Retina (tissue), 1 donor: ENCODE data around the gene CHRNE.
"Not testable (repeated sequence)": the region's sequence is repeated elsewhere in the genome, so short reads cannot be mapped to it uniquely, and the experiment has no call there.

Experiments
- DNase-seq: peaks from one replicate; pipeline ENCODE4 v3.0.0-alpha.2; 2016

The CHRNE gene

DNA sequence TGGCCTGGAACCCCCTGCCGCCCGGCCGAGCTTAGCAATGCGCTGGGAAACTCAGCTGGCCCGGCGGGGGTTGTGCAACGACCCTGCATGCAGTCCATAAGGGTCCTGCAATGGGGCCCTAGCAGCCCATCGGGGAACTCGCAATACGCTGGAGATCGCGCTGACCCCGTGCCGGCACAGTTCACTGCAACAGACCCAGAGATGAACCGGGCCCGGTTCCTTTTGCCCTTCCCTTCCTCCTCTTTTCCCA, 36.6 kb upstream of the CHRNE start:
- DNase-seq: no peak

DNA sequence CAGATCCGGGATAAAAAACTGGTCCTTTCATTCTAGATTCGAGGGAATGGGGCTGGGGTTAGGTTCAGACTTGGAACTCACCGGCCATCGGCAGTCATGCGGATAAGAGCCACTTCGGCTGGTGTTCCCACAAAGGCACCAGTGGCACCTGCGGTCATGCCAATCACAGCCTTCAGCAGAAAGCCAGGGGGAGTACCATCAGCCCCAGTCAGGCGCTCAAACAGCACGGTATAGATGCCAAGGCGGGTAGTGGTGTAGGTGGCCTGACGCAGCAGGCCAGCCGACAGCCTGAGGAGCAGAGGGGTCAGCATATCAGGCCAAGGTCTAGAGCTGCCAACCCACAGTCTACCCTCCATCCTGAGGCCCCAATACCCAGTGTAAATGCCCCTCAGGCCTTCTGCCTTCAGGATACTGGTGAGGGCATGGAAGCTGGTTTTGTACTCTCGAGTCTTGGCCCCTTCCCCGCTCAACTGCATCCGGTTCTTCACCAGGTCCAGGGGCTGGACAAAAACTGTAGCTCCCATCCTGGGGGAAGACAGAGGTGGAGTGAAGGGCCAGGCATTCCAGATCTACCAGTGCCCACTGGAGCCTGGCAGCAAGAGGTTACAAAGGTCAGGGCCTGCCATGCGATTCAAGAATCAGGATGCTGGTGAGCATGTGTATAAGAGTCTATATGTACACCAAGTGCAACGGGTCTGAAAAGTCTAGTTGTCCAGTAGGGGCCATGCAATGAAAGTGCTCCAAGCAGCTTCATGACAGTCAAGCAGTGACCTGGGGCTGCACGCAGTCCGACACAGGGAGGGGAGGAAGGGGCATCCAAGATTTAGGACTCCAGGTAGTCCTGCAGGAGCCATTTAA, 36.0 kb upstream of the CHRNE start:
- DNase-seq: no peak

DNA sequence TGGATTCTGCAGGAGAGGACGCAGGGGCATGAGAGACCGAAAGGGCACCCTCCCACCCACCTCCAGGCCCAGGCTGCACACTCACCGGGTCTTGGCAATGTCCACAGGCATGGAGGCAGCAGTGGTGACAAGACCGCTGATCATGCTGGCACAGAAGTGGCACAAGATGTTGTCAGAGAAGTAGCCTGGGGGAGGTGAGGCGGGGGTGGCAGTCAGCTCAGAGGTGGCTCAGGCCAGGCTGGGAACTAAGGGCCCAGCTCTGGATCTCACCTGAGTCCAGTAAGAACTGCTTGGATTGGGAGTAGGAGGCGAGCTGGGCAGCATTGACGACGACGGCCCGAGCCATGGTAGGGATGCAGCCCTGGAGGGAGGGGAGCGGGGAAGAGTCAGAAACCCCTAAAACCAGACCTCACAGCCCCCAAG, 35.2 kb upstream of the CHRNE start:
- no peak for DNase-seq

DNA sequence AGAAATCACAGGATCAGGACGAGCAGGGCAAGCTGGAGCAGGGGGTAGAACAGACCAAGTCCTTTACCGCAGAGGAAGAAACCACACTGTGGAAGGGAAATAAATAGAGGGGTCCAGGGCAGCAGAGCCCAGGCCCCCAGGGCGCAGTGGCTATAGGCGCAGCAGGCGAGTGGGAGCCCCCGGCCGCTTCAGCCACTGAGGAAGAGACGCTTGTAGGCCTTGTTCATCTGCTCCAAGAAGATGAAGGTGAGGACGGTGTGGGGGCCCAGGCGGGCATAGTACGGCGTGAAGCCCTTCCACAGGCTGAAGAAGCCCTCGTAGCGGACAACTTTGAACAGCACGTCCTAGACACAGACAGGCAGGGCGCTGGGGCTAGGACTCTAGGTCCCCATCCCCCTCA, 34.7 kb upstream of the CHRNE start:
- no peak for DNase-seq

DNA sequence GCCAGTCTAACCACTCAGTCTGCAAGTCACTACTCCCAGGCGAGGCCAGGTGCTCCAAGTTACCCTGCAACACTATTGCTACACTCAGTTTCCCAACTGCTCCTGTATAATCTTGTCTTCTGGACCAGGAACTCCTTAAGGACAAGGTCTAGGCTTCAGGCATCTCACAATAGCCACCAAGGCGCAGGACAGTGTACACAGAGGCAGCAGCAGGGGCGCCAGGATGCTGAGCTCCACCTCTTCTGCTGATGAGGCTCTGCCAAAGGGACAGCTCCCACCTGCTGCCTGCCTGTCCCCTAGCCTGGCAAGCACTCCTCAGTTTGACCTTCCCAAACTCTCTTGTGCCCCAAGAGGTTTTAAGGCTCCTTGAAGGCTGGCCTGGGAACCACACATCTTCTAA, 33.5 kb upstream of the CHRNE start:
- DNase-seq: no peak

DNA sequence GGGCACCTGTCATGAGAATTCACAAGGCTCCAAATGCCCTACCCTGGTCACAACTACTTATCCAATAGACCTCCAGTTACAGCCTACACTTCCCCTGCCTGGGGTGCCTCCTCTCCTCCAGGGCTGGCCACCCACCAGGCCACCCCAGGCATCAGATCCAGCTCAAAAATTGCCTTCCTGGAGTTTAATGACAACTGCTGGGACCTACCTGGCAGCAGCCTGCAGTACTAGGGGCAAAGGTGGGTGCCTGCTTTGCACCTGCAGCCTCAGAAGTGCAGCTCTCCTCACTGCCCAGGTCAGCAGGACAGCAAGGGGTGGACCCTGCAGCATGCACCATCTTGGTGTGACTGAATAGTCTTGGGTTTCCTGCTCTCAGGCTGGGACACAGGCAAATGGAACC, 32.8 kb upstream of the CHRNE start:
- DNase-seq: no peak

DNA sequence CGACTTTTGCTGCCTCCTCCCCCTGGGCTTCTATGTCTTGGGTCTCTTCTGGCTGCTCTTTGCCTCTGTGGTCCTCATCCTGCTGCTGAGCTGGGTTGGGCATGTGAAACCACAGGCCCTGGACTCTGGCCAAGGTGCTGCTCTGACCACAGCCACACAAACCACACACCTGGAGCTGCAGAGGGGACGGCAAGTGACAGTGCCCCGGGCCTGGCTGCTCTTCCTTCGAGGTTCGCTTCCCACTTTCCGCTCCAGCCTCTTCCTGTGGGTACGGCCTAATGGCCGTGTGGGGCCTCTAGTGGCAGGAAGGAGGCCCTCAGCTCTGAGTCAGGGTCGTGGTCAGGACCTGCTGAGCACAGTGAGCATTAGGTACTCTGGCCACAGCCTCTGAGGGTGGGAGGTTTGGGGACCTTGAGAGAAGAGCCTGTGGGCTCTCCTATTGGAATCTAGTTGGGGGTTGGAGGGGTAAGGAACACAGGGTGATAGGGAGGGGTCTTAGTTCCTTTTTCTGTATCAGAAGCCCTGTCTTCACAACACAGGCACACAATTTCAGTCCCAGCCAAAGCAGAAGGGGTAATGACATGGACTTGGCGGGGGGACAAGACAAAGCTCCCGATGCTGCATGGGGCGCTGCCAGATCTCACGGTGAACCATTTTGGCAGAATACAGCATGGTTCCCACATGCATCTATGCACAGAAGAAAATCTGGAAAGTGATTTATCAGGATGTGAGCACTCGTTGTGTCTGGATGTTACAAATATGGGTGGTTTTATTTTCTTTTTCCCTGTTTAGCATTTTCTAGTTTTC, 31.5 kb upstream of the CHRNE start:
- DNase-seq: no peak

DNA sequence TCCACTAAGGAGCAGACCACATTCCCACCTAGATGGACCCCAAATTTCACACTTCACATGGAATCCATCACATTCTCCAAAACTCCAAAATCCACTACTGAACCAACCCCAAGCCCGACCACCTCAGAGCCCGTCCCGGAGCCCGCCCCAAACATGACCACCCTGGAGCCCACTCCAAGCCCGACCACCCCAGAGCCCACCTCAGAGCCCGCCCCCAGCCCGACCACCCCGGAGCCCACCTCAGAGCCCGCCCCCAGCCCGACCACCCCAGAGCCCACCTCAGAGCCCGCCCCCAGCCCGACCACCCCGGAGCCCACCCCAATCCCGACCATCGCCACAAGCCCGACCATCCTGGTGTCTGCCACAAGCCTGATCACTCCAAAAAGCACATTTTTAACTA, 30.7 kb upstream of the CHRNE start:
- DNase-seq: no peak

DNA sequence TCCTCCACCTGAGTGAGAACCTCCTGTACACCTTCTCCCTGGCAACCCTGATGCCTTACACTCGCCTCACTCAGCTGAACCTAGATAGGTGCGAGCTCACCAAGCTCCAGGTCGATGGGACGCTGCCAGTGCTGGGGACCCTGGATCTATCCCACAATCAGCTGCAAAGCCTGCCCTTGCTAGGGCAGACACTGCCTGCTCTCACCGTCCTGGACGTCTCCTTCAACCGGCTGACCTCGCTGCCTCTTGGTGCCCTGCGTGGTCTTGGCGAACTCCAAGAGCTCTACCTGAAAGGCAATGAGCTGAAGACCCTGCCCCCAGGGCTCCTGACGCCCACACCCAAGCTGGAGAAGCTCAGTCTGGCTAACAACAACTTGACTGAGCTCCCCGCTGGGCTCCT, 29.9 kb upstream of the CHRNE start:
- no peak for DNase-seq

DNA sequence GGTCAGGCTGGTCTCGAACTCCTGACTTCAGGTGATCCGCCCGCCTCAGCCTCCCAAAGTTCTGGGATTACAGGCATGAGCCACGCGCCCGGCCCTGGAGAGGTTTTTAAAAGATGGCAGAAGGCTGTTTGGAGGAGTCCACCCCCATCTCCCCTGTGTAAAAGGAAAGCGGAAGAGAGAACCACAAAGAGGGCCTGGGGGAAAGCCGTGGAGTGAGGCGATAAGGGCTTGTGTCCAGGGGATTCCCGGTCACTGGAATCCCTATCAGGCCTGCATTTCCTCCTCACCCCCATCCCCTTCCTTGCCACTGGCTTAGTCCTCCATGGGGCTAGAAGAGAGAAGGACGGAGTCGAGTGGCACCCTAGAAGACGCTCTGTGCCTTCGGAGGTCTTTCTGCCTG, 29.1 kb upstream of the CHRNE start, which contains the start of gene GP1BA:
Gene GP1BA, plus strand, starts transcription at position 315 of the 400 bp plus-strand sequence. CDS start 328 bp downstream, outside the sequence.
- DNase-seq: no peak

DNA sequence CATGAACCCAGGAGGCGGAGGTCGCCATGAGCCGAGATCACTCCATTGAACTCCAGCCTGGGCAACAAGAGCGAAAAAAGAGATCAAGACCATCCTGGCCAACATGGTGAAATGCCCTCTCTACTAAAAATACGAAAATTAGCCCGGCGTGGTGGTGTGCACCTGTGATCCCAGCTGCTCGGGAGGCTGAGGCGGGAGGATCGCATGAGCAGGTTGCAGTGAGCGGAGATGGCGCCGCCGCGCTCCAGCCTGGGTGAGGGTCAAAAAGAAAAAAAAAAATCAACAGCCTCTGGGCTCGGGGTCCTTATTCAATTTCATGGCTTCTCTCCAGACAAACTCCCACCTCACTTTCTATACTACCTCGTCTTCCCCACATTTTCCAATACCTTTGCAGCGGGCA, 26.0 kb upstream of the CHRNE start:
- DNase-seq: no peak

DNA sequence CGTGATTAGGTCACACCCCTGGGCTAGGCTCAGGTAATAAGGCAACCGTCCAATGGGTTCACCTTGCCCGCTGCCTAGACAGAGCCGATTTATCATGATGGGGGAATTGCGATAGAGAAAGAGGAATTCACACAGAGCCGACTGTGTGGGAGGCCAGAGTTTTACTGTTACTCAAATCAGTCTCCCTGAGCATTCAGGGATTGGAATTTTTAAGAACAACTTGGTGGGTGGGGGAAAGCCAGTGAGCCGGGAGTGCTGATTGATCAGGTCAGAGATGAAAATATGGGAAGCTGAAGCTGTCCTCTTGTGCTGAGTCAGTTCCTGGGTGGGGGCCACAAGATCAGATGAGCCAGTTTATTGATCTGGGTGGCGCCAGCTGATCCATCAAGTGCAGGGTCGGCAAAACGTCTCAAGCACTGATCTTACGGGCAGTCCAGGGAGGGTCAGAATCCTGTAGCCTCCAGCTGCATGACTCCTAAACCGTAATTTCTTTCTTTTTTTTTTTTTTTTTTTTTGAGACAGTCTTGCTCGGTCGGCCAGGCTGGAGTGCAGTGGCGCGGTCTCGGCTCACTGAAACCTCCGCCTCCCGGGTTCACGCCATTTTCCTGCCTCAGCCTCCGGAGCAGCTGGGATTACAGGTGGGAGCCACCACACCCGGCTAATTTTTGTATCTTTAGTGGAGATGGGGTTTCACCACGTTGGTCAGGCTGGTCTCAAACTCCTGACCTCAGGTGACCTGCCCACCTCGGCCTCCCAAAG, 23.9 kb upstream of the CHRNE start:
- not testable (repeated sequence) for DNase-seq

DNA sequence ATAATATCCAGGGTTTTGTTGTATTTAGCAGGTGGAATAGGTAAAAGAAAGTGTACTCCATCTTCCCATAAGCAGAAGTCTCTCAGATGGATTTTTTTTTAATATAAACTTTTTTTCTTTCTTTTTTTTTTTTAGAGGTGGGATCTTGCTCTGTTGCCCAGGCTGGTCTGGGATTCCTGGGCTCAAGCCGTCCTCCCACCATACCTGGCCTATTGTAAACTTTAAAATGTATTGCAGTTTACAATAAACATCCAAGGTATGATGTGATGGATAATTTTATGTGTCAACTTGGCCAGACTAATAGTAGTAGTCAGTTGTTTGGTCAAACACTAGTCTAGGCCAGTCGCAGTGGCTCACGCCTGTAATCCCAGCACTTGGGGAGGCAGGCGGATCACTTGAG, 18.4 kb upstream of the CHRNE start:
- DNase-seq: no peak

DNA sequence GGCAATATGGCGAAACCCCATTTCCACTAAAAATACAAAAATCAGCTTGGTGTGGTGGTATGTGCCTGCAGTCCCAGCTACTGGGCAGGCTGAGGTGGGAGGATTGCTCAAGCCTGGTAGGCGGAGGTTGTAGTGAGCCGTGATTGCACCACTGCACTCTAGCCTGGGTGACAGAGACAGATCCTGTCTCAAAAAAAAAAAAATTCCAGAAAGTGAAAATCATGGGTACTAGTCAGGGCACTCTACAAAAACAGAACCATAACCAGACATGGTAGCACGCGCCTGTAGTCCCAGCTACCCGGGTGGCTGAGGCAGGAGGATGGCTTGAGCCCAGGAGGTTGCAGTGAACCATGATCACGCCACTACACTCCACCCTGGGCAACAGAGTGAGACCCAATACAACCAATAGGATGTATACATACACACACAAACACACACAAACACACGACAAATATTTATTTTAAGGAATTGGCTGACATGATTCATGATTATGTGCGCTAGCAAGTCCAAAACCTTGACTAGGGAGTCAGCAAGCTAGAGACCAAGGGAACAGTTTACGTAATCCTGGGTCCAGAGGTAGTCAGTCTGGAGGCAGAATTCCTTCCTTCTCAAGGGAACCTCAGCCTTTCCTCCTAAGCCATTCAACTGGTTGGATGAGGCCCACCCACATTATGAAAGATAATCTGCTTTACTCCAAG, 17.6 kb upstream of the CHRNE start:
- DNase-seq: no peak

DNA sequence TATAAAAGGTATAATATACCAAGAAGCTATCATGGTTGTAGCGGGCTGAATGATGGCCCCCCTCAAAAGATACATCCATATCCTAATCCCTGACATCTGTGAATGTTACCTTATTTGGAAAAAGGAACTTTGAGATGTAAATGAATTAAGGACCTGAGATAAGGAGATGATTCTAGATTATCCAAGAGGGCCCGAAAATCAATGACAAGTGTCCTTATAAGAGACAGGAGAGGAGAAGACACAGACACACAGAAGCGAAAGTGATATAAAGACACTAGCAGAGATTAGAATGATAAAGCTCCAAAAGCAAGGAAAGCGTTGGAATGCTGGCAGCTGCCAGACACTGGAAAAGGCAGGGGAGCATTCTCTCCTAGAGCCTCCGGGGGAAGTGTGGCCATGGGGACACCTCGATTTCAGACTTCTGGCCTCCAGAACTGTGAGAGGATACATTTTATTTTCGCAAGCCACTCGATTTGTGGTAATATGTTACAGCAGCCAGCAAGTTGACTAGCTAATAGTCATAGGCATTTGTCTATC, 16.7 kb upstream of the CHRNE start:
- DNase-seq: no peak

DNA sequence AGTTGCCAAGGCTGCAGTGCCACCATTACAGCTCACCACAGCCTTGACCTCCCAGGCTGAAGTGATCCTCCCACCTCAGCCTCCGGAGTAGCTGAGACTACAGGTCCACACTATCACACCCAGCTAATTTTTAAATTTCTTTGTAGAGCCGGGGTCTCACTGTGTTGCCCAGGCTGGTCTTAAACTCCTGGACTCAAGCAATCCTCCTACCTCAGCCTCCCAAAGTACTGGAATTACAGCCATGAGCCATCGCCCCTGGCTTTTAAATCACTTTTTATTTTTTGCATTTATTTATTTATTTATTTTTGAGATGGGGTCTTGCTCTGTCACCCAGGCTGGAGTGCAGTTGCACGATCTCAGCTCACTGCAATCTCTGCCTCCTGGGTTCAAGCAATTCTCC, 11.7 kb upstream of the CHRNE start:
- DNase-seq: not testable (repeated sequence)

DNA sequence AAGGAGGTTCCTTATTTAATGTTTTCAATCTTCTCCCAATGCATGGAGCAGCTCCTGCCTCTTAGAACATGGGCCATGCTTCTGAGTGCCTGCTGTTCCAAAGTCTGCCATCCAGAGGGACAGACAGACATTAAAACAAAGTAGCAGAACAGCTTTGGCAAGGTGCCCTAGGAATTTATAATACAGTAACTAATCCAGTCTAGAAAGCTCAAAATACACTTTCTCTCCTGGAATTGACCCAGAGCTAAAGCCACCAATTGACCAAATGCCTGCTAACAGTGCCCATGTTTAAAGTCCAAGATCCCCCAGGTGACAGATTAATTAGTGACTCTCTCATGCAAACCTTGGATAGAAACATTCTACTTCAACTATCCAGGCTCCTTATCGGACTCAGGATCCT, 11.1 kb upstream of the CHRNE start:
- no peak for DNase-seq

DNA sequence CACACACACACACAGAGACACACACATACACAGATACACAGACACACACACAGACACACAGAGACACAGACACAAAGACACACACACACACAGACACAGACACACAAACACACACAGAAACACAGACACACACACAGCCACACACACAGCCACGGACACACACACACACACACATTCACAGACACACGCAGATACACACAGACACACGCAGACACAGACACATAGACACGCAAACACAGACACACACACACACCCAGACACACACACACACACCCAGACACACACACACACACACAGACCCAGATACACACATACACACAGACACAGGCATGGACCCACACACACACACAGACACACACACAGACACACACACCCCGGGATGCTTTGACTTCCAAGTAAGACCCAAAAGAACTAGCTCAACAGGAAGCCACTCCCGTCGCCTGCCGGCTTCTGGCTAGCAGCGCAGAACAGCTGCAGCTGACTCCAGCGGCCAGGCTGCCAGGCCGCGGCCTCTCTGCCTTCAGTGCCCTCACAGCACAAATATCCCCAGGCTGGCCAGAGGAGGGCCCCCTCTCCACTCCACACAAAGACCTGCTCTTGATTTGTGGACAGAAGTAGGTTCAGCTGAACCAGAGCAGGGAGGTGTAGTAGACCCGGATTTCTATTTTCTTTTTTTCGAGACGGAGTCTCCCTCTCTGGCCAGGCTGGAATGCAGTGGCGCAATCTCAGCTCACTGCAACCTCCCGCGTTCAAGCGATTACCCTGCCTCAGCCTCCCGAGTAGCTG, 6.0 kb upstream of the CHRNE start:
- DNase-seq: peak; percentile 90

DNA sequence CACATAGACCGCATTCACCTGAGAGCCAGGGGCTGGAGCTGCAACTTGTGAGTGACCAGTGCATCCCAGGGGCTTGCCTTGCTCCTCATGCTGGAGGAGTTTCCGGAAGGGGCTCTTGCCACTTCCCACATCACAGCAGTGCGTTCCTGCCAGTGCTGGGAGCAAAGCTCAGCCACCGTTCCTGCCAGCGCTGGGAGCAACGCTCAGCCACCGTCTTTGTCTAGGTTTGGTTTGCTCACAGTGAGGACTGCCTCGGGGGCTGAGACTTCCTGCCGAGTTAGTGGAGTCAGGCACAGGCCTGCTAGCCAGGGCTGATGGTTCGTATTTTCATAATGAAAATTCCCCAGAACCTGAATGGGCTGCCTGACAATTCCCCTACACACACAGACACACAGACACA, 5.4 kb upstream of the CHRNE start:
- peak; percentile 28 for DNase-seq

DNA sequence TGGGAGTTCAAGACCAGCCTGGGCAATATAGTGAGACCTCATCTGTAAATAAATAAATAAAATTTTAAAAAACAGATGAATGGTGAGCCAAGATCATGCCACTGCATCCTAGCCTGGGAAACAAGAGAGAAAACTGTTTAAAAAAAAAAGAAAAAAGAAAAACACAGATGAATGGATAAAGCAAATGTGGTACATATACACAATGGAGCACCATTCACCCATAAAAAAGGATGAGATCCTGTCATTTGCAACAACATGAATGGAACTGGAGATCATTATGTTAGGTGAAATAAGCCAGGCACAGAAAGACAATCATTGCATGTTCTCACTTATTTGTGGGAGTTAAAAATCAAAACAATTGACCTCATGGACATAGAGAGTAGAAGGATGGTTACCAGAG, 3.7 kb upstream of the CHRNE start:
- DNase-seq: not testable (repeated sequence)

DNA sequence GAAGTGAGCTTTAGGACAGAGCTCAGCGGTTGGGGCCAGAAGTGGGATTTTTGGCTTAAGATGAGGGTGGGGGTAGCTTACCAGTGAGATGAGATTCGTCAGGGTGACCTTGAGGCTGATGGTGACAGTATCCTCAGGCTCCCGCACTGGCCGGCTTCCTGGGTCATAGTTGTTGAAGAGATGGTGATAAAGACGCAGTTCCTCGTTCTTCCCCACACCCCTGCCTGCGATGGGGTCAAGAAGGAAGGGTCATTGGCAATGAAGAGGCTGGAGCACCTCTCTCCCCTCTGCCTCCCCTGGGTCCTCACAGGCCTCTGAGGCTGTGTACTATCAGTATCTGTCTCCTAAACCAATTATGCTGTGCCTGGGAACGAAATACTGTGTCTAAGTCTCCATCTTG, 358 bp downstream of the CHRNE start:
- no peak for DNase-seq
